GM18867 (cell line): ENCODE measurements around the gene VSIR.

Source experiments
- ATAC-seq: cut with Tn5 transposase; IDR thresholded peaks from one replicate; pipeline ENCODE4 v1.9.1; 2021; ENCODE audit warnings: mild to moderate bottlenecking, moderate library complexity; ENCODE audit not compliant: unreplicated experiment

Gene VSIR

DNA sequence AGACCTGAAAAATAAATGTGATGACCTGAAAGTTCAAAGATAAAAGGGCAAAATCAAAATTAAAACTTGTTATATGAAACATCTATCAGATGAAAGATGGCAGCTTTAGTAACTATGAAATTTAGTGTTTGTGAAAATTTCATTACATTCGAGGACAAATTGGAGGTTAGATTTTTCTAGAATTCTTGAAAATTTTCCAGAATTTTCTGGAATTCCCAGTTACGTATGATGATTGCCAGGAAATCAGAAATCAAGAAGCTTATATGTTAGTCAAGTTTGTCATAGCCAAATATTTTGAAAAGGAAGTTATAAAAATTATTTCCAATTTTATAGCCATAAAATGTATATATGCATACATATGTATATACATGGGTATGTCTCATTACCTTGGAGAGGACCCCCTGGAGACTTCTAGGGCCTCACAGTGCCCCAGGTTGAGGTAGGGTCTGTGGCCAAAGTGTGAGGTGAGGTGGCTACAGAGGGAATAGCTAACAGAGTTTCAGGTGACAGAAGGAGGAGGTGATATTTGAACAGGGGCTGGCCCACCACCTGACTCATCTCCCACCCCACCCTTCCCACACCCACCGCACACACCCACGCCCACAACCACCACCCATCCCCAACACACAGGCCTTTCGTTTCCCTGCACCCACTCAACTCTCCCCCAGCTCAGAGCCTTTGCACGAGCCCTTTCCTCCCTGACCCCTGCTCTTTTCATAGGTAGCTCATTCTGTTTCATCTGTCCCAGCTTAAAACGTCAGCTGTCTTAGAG, 75.2 kb downstream of the VSIR start:
- no peak for ATAC-seq
